ENCODE measurements around the gene MDFIC2. TPM values are rescaled to one million over a fixed set of nuclear protein-coding genes. Genes with fewer than 3 reads are reported as not detected.
"Not testable (repeated sequence)": the region's sequence is repeated elsewhere in the genome, so short reads cannot be mapped to it uniquely, and the experiment has no call there.

Gene MDFIC2
- total RNA-seq, 1 donor: not detected

- no peaks in the 10 kb centered on the region for H3K4me1 ChIP-seq (ENCODE audit: insufficient read depth, low read length)
- no peaks in the 10 kb centered on the region for H3K27me3 ChIP-seq (ENCODE audit: insufficient read depth, low read length)
- H3K4me3 ChIP-seq (ENCODE audit: low read length): no peak overlapping the region
- H3K9me3 ChIP-seq (ENCODE audit: low read depth, low read length): no peaks in the 10 kb centered on the region
Observed at GRCh38 chr3:70233812-70234211, 78.6 kb downstream of the MDFIC2 start.

GRCh38 chr3:70233112-70233511, 79.3 kb downstream of the MDFIC2 start:
- no peaks in the 10 kb centered on the region for H3K4me1 ChIP-seq (ENCODE audit: insufficient read depth, low read length)
- no peak overlapping the region for H3K4me3 ChIP-seq (ENCODE audit: low read length)
- H3K27me3 ChIP-seq (ENCODE audit: insufficient read depth, low read length): no peaks in the 10 kb centered on the region
- no peaks in the 10 kb centered on the region for H3K9me3 ChIP-seq (ENCODE audit: low read depth, low read length)

GRCh38 chr3:70231266-70231701, 81.2 kb downstream of the MDFIC2 start:
- Histone ChIP-seq H3K4me1 (ENCODE audit: insufficient read depth, low read length) (no peaks in the 10 kb centered on the region), H3K9me3 (ENCODE audit: low read depth, low read length) (no peaks in the 10 kb centered on the region), H3K27me3 (ENCODE audit: insufficient read depth, low read length) (no peaks in the 10 kb centered on the region), H3K4me3 (ENCODE audit: low read length) (no peak overlapping the region)

GRCh38 chr3:70227437-70227836, 85.0 kb downstream of the MDFIC2 start:
- Histone ChIP-seq H3K4me3 (ENCODE audit: low read length) (no peak overlapping the region), H3K27me3 (ENCODE audit: insufficient read depth, low read length) (no peaks in the 10 kb centered on the region), H3K4me1 (ENCODE audit: insufficient read depth, low read length) (no peaks in the 10 kb centered on the region), H3K9me3 (ENCODE audit: low read depth, low read length) (no peaks in the 10 kb centered on the region)

- no peaks in the 10 kb centered on the region for H3K27me3 ChIP-seq (ENCODE audit: insufficient read depth, low read length)
- H3K4me3 ChIP-seq (ENCODE audit: low read length): no peak overlapping the region
- H3K4me1 ChIP-seq (ENCODE audit: insufficient read depth, low read length): no peaks in the 10 kb centered on the region
- no peaks in the 10 kb centered on the region for H3K9me3 ChIP-seq (ENCODE audit: low read depth, low read length)
Observed at GRCh38 chr3:70225146-70225545, 87.3 kb downstream of the MDFIC2 start.

GRCh38 chr3:70224337-70224736, 88.1 kb downstream of the MDFIC2 start:
- Histone ChIP-seq H3K4me3 (ENCODE audit: low read length) (no peak overlapping the region), H3K4me1 (ENCODE audit: insufficient read depth, low read length) (no peaks in the 10 kb centered on the region), H3K9me3 (ENCODE audit: low read depth, low read length) (no peaks in the 10 kb centered on the region), H3K27me3 (ENCODE audit: insufficient read depth, low read length) (no peaks in the 10 kb centered on the region)

- Histone ChIP-seq H3K27me3 (ENCODE audit: insufficient read depth, low read length) (no peaks in the 10 kb centered on the region), H3K9me3 (ENCODE audit: low read depth, low read length) (no peaks in the 10 kb centered on the region), H3K4me3 (ENCODE audit: low read length) (no peak overlapping the region), H3K4me1 (ENCODE audit: insufficient read depth, low read length) (no peaks in the 10 kb centered on the region)
Observed at GRCh38 chr3:70218471-70218870, 94.0 kb downstream of the MDFIC2 start.

GRCh38 chr3:70211274-70211673, 101.2 kb downstream of the MDFIC2 start:
- not testable (repeated sequence) for H3K4me1 ChIP-seq (ENCODE audit: insufficient read depth, low read length); H3K9me3 ChIP-seq (ENCODE audit: low read depth, low read length); H3K4me3 ChIP-seq (ENCODE audit: low read length); H3K27me3 ChIP-seq (ENCODE audit: insufficient read depth, low read length)

- H3K4me1 ChIP-seq (ENCODE audit: insufficient read depth, low read length): no peaks in the 10 kb centered on the region
- no peaks in the 10 kb centered on the region for H3K9me3 ChIP-seq (ENCODE audit: low read depth, low read length)
- H3K4me3 ChIP-seq (ENCODE audit: low read length): no peak overlapping the region
- H3K27me3 ChIP-seq (ENCODE audit: insufficient read depth, low read length): no peaks in the 10 kb centered on the region
Observed at GRCh38 chr3:70201975-70202374, 110.5 kb downstream of the MDFIC2 start.

- Histone ChIP-seq H3K9me3 (ENCODE audit: low read depth, low read length) (no peaks in the 10 kb centered on the region), H3K4me3 (ENCODE audit: low read length) (no peak overlapping the region), H3K27me3 (ENCODE audit: insufficient read depth, low read length) (no peaks in the 10 kb centered on the region), H3K4me1 (ENCODE audit: insufficient read depth, low read length) (no peaks in the 10 kb centered on the region)
Observed at GRCh38 chr3:70189884-70190473, 122.5 kb downstream of the MDFIC2 start.

- H3K9me3 ChIP-seq (ENCODE audit: low read depth, low read length): no peaks in the 10 kb centered on the region
- H3K4me3 ChIP-seq (ENCODE audit: low read length): no peak overlapping the region
- H3K4me1 ChIP-seq (ENCODE audit: insufficient read depth, low read length): no peaks in the 10 kb centered on the region
- no peaks in the 10 kb centered on the region for H3K27me3 ChIP-seq (ENCODE audit: insufficient read depth, low read length)
Observed at GRCh38 chr3:70186221-70186620, 126.2 kb downstream of the MDFIC2 start.

- no peak overlapping the region for H3K4me3 ChIP-seq (ENCODE audit: low read length)
- no peaks in the 10 kb centered on the region for H3K27me3 ChIP-seq (ENCODE audit: insufficient read depth, low read length)
- H3K9me3 ChIP-seq (ENCODE audit: low read depth, low read length): no peaks in the 10 kb centered on the region
- no peaks in the 10 kb centered on the region for H3K4me1 ChIP-seq (ENCODE audit: insufficient read depth, low read length)
Observed at GRCh38 chr3:70185661-70186060, 126.8 kb downstream of the MDFIC2 start.

GRCh38 chr3:70183781-70184504, 128.5 kb downstream of the MDFIC2 start:
- no peaks in the 10 kb centered on the region for H3K4me1 ChIP-seq (ENCODE audit: insufficient read depth, low read length)
- no peaks in the 10 kb centered on the region for H3K27me3 ChIP-seq (ENCODE audit: insufficient read depth, low read length)
- no peak overlapping the region for H3K4me3 ChIP-seq (ENCODE audit: low read length)
- H3K9me3 ChIP-seq (ENCODE audit: low read depth, low read length): no peaks in the 10 kb centered on the region

- H3K4me1 ChIP-seq (ENCODE audit: insufficient read depth, low read length): no peaks in the 10 kb centered on the region
Observed at GRCh38 chr3:70182166-70182565, 130.3 kb downstream of the MDFIC2 start.

GRCh38 chr3:70180664-70181063, 131.8 kb downstream of the MDFIC2 start:
- H3K27me3 ChIP-seq (ENCODE audit: insufficient read depth, low read length): no peaks in the 10 kb centered on the region
- H3K4me1 ChIP-seq (ENCODE audit: insufficient read depth, low read length): no peaks in the 10 kb centered on the region
- no peak overlapping the region for H3K4me3 ChIP-seq (ENCODE audit: low read length)
- no peaks in the 10 kb centered on the region for H3K9me3 ChIP-seq (ENCODE audit: low read depth, low read length)

More at GRCh38 chr3:70182166-70182565, 130.3 kb downstream of the MDFIC2 start:
- Histone ChIP-seq H3K9me3 (ENCODE audit: low read depth, low read length) (no peaks in the 10 kb centered on the region), H3K27me3 (ENCODE audit: insufficient read depth, low read length) (no peaks in the 10 kb centered on the region), H3K4me3 (ENCODE audit: low read length) (no peak overlapping the region)

GRCh38 chr3:70179111-70179510, 133.3 kb downstream of the MDFIC2 start:
- Histone ChIP-seq H3K4me3 (ENCODE audit: low read length) (no peak overlapping the region), H3K4me1 (ENCODE audit: insufficient read depth, low read length) (no peaks in the 10 kb centered on the region), H3K27me3 (ENCODE audit: insufficient read depth, low read length) (no peaks in the 10 kb centered on the region), H3K9me3 (ENCODE audit: low read depth, low read length) (no peaks in the 10 kb centered on the region)

Data from mononuclear cell (primary cell).